GM12878 (cell line): ENCODE results near the gene GPC6. TPM values are rescaled to one million over a fixed set of nuclear protein-coding genes. Genes with fewer than 3 reads are reported as not detected.

ENCODE experiments used
- ATAC-seq: fragments of 200-7000 bp; cut with Tn5 transposase; 3 replicates; pipeline ENCODE4 v1.9.1; 2020; ENCODE audit warnings: mild to moderate bottlenecking, moderate library complexity
- BruUV-seq: library from RNA; stranded (reverse); fragments of 400-500 nt; replicated peaks from 2 replicates; lab custom pipeline; 2021; lab: Mats Ljungman, UMichigan
- CTCF ChIA-PET: fragments of 300-600 bp; sonication (Branson Sonifier 250); formaldehyde crosslinking; extraction: SDS; loops from one replicate; lab custom pipeline; 2021; ENCODE audit warnings: inconsistent platforms; lab: Yijun Ruan, JAX
- POLR2A ChIA-PET: fragments of 350-600 bp; formaldehyde crosslinking; extraction: SDS; loops from one replicate; lab custom pipeline; 2021; ENCODE audit warnings: inconsistent platforms; lab: Charles Lee
- RAD21 ChIA-PET: fragments of 300-600 bp; sonication (Branson Sonifier 250); formaldehyde crosslinking; loops from one replicate; lab custom pipeline; 2023; ENCODE audit warnings: antibody characterized with exemption; ENCODE audit not compliant: unreplicated experiment; lab: Charles Lee
- SMC1A ChIA-PET: fragments of 300-600 bp; sonication (Branson Sonifier 250); formaldehyde crosslinking; loops from one replicate; lab custom pipeline; 2023; ENCODE audit not compliant: unreplicated experiment, uncharacterized antibody; lab: Charles Lee
- DNase-seq: peaks from one replicate; pipeline ENCODE4 v3.0.0-alpha.2; 2011; ENCODE audit warnings: low read depth, low spot score
- FAIRE-seq: peaks from 3 replicates; lab custom pipeline; 2011; peaks lifted over from hg19 to GRCh38; lab: Jason Lieb, UNC
- H2AFZ ChIP-seq: 2 replicates; pipeline ENCODE4 v1.6.0; 2011; ENCODE audit warnings: low read depth, low read length, control low read depth; ENCODE audit not compliant: control insufficient read depth
- H3K27ac ChIP-seq: 2 replicates; pipeline ENCODE4 v1.5.1; 2011; ENCODE audit warnings: control low read depth; ENCODE audit not compliant: control insufficient read depth, insufficient read depth
- H3K27me3 ChIP-seq, 2 experiments: replicated peaks in 1 of 2; 2 replicates each; pipeline versions ENCODE4 v1.6.0 to v1.6.1; 2011; ENCODE audit warnings: low read length in 1 of 2; ENCODE audit not compliant: control insufficient read depth in 2 of 2, insufficient read depth in 2 of 2
- H3K36me3 ChIP-seq, 2 experiments: 2 replicates each; pipeline ENCODE4 v1.5.1; 2011; ENCODE audit warnings: low read length in 1 of 2; ENCODE audit not compliant: control insufficient read depth in 2 of 2, insufficient read depth in 2 of 2
- H3K4me1 ChIP-seq: 2 replicates; pipeline ENCODE4 v1.6.1; 2011; ENCODE audit warnings: mild to moderate bottlenecking, low read length, moderate library complexity, mixed read lengths; ENCODE audit not compliant: control insufficient read depth, insufficient read depth
- H3K4me2 ChIP-seq: 2 replicates; pipeline ENCODE4 v1.6.0; 2011; ENCODE audit warnings: control low read depth; ENCODE audit not compliant: control insufficient read depth, insufficient read depth
- H3K4me3 ChIP-seq: fragments of 200-600 bp; sonication (generic); 2 replicates; pipeline ENCODE4 v1.5.1; 2016
- H3K79me2 ChIP-seq: 2 replicates; pipeline ENCODE4 v1.6.0; 2011; ENCODE audit warnings: low read length; ENCODE audit not compliant: control insufficient read depth, insufficient read depth
- H3K9ac ChIP-seq: 2 replicates; pipeline ENCODE4 v1.8.0; 2011; ENCODE audit warnings: low read length, control low read depth, mixed read lengths; ENCODE audit not compliant: control insufficient read depth, insufficient read depth
- H3K9me3 ChIP-seq: replicated peaks from 3 replicates; pipeline ENCODE4 v1.5.1; 2011; ENCODE audit warnings: mild to moderate bottlenecking, low read length; ENCODE audit not compliant: control insufficient read depth, insufficient read depth
- H4K20me1 ChIP-seq: 2 replicates; pipeline ENCODE4 v1.6.0; 2011; ENCODE audit not compliant: control insufficient read depth, insufficient read depth
- BCL3 ChIP-seq: IDR thresholded peaks from 2 replicates; pipeline ENCODE4 v1.6.1; 2011; ENCODE audit warnings: borderline replicate concordance, low read depth, mild to moderate bottlenecking, moderate library complexity, low read length; ENCODE audit not compliant: insufficient read depth, poor library complexity, severe bottlenecking
- CBFB ChIP-seq: IDR thresholded peaks from 2 replicates; pipeline ENCODE4 v1.6.1; 2016; ENCODE audit warnings: antibody characterized with exemption, low read depth
- DPF2 ChIP-seq: fragments of 450-650 bp; IDR thresholded peaks from 2 replicates; pipeline ENCODE4 v1.6.1; 2017; ENCODE audit warnings: mild to moderate bottlenecking
- LARP7 ChIP-seq: fragments of 450-650 bp; IDR thresholded peaks from 2 replicates; pipeline ENCODE4 v1.6.1; 2017; ENCODE audit warnings: mild to moderate bottlenecking
- PML ChIP-seq: IDR thresholded peaks from 2 replicates; pipeline ENCODE4 v1.6.1; 2012; ENCODE audit warnings: low read length, inconsistent platforms
- PRDM15 ChIP-seq: fragments of 450-650 bp; formaldehyde crosslinking; IDR thresholded peaks from 2 replicates; pipeline ENCODE4 v1.4.0; 2020; ENCODE audit warnings: mild to moderate bottlenecking, moderate library complexity
- WGBS: methylation state at CpG from one replicate; pipeline ENCODE4 v1.1.6; 2016; ENCODE audit warnings: low lambda C conversion rate; ENCODE audit not compliant: insufficient replicate concordance, insufficient coverage; ENCODE audit errors: missing lambda C conversion rate; 5-methylcytosine and 5-hydroxymethylcytosine counted together
- in situ Hi-C: fragments of 300-500 bp; cut with MboI; formaldehyde crosslinking; loops from 9 replicates; pipeline ENCODE4 v1.14.3; 2018; ENCODE audit warnings: mixed read lengths
- intact Hi-C: fragments of 100-400 bp; cut with micrococcal nuclease; formaldehyde crosslinking; loops from one replicate; pipeline ENCODE4 v1.14.2; 2022; ENCODE audit not compliant: unreplicated experiment
- polyA plus RNA-seq, 11 experiments: library from polyadenylated mRNA; depleted of rRNA in 4 of 11; unstranded in 6 of 11; stranded (reverse) in 5 of 11; fragments of >200 nt; fragmentation: Nextera tagmentation in 4 of 11; fragmentation: Illumina TruSeq in 1 of 11; extraction: Ambion mirVana in 4 of 11; extraction: Trizol in 1 of 11; gene quantifications; 1 replicate in 1 of 11; 2 replicates in 10 of 11; pipeline versions ENCODE4 v1.2.1 to v1.2.3, GENCODE V29; 2011 to 2016; ENCODE audit warnings: inconsistent platforms in 2 of 11, missing spikeins in 2 of 11, low read depth in 1 of 11
- total RNA-seq, 4 experiments: library from RNA; depleted of rRNA in 3 of 4; stranded (reverse); fragments of >200 nt in 3 of 4; fragmentation: Illumina TruSeq in 1 of 4; extraction: Trizol in 1 of 4; gene quantifications; 2 replicates each; pipeline versions ENCODE4 v1.2.1 to v1.2.3, GENCODE V29; 2013 to 2021

GPC6 gene
- total and polyA plus RNA-seq, 10 of the 15 experiments (the other 5 are each of a cell fraction or from before 2014, with no cell fraction given) = 0.03 to 0.04 (median 0.03) TPM; not detected in 7

GRCh38 chr13:94303644-94304174, 1077.1 kb downstream of the GPC6 start (continued):
- no peak for TF ChIP-seq CBFB
- TF ChIP-seq, all 136 proteins: peak for 0

GRCh38 chr13:94305033-94305432, 1078.4 kb downstream of the GPC6 start:
- Histone ChIP-seq H3K27me3 (no peaks in the 10 kb centered on the region; a peak in 1 of 4 replicates), H2AFZ (no peak overlapping the region), H3K4me1 (no peaks in the 10 kb centered on the region), H3K9ac (no peak overlapping the region), H3K4me2 (no peak overlapping the region), H4K20me1 (no peaks in the 10 kb centered on the region), H3K9me3 (no peaks in the 10 kb centered on the region), H3K4me3 (no peak overlapping the region), H3K36me3 (no peaks in the 10 kb centered on the region), H3K79me2 (no peaks in the 10 kb centered on the region), H3K27ac (no peak overlapping the region)
- ChIA-PET SMC1A (no interaction called here), CTCF (interaction anchor here (0.7 kb wide), 1 partner anchor 73 kb away, joined by 3 read pairs; no protein-coding TSS in a partner anchor), POLR2A (no interaction called here)
- FAIRE-seq (no peak), DNase-seq (no peak), ATAC-seq (no peak)
- BruUV-seq = no TSS peak
- in situ Hi-C loops (no loop called here), intact Hi-C loops (no loop called here)
- 33% methylated on average over 2 of the region's 2 CpGs for WGBS
- no peak for TF ChIP-seq LARP7
- TF ChIP-seq PML = no peak
- TF ChIP-seq DPF2 = no peak
- TF ChIP-seq, all 136 proteins: peak for 0
- RAD21 ChIA-PET = no interaction called here

- Histone ChIP-seq H3K9ac (no peak overlapping the region), H3K36me3 (no peaks in the 10 kb centered on the region), H3K27me3 (no peaks in the 10 kb centered on the region; a peak in 1 of 4 replicates), H3K9me3 (no peaks in the 10 kb centered on the region), H2AFZ (no peak overlapping the region), H3K27ac (no peak overlapping the region), H3K4me1 (no peaks in the 10 kb centered on the region), H3K79me2 (no peaks in the 10 kb centered on the region), H3K4me3 (no peak overlapping the region), H4K20me1 (no peaks in the 10 kb centered on the region), H3K4me2 (no peak overlapping the region)
- CTCF ChIA-PET = no interaction called here
- intact Hi-C loops = no loop called here
- no TSS peak for BruUV-seq
- POLR2A ChIA-PET = no interaction called here
- DNase-seq = no peak
- no peak for FAIRE-seq
- in situ Hi-C loops = no loop called here
- SMC1A ChIA-PET = no interaction called here
- WGBS = 15% methylated on average over 1 of the region's 1 CpG
- RAD21 ChIA-PET = no interaction called here
- TF ChIP-seq PRDM15 (CRISPR knock-in tag) = no peak
- peak; percentile 48 for TF ChIP-seq BCL3
- no peak for ATAC-seq
Observed at GRCh38 chr13:94305463-94305862, 1078.9 kb downstream of the GPC6 start.
